HG02642 (cell line): ENCODE results near the gene WDR27.

ENCODE experiments used
- ATAC-seq: cut with Tn5 transposase; IDR thresholded peaks from one replicate; pipeline ENCODE4 v1.9.1; 2021; ENCODE audit warnings: mild to moderate bottlenecking; ENCODE audit not compliant: unreplicated experiment, poor library complexity

WDR27 gene

GRCh38 chr6:169574420-169574819, 127.4 kb downstream of the WDR27 start:
- no peak for ATAC-seq

- no peak for ATAC-seq
These were observed 127.9 kb downstream of the WDR27 start for GRCh38 chr6:169573883-169574282.

GRCh38 chr6:169571123-169571962, 130.5 kb downstream of the WDR27 start:
- no peak for ATAC-seq

GRCh38 chr6:169568314-169569087, 133.3 kb downstream of the WDR27 start:
- no peak for ATAC-seq

- no peak for ATAC-seq
These were observed 134.0 kb downstream of the WDR27 start for GRCh38 chr6:169567819-169568218.

GRCh38 chr6:169566961-169567750, 134.7 kb downstream of the WDR27 start:
- ATAC-seq = no peak

- no peak for ATAC-seq
These were observed 135.5 kb downstream of the WDR27 start for GRCh38 chr6:169566319-169566718.

GRCh38 chr6:169564453-169565240, 137.2 kb downstream of the WDR27 start:
- ATAC-seq = no peak

GRCh38 chr6:169561665-169562064, 140.2 kb downstream of the WDR27 start:
- no peak for ATAC-seq

GRCh38 chr6:169559592-169559991, 142.2 kb downstream of the WDR27 start:
- ATAC-seq = no peak

GRCh38 chr6:169558774-169559441, 142.9 kb downstream of the WDR27 start:
- no peak for ATAC-seq

GRCh38 chr6:169558378-169558773, 143.5 kb downstream of the WDR27 start:
- no peak for ATAC-seq

GRCh38 chr6:169557887-169558286, 143.9 kb downstream of the WDR27 start:
- no peak for ATAC-seq

- ATAC-seq = peak; percentile 100
These were observed 144.9 kb downstream of the WDR27 start for GRCh38 chr6:169556758-169557548.

GRCh38 chr6:169555971-169556617, 145.7 kb downstream of the WDR27 start:
- no peak for ATAC-seq

GRCh38 chr6:169545982-169546381, 155.8 kb downstream of the WDR27 start:
- ATAC-seq = no peak

- ATAC-seq = no peak
These were observed 158.1 kb downstream of the WDR27 start for GRCh38 chr6:169543704-169544103.

GRCh38 chr6:169542491-169542890, 159.3 kb downstream of the WDR27 start:
- ATAC-seq = no peak
